ENCODE results near the gene STIMATE. TPM values are rescaled to one million over a fixed set of nuclear protein-coding genes. Genes with fewer than 3 reads are reported as not detected.

Gene STIMATE
- total and polyA plus RNA-seq, 2 of the 4 experiments (the other 2 are of a cell fraction): 10.6 to 17.8 TPM

DNA sequence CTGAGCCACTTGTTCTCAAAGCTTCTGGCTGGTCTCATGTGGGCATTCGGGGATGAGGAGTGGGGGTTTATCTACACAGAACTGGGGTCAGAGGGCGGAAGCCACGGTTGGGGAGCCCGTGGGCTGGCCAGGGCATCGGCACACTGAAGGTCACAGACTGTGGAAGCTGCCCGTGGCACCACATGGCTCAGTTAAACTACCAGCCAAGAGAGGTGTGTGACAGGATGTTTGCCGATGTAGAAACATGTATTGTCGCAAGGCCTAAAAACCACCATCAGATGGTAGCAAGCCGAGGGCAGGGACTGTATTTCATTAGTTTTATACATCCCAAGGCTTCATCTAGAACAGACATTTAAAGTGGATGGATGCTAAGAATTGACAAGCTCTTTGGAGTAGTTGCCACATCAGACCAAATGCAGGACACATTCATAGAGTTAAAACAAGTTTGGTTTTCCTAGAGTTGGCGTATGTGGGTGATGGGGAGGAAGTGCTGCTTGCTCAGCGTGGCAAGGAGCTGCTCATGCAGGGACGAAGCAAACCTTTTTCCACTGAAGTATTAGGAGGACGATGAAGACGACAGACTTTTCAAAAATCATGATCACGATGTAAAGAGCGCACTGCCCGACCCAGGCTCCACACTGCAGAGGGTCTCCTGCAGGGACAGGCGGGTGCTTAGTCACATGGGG, 52.9 kb downstream of the STIMATE start:
- no peak overlapping the region for H3K4me3 ChIP-seq (ENCODE audit: insufficient read depth, low read depth, low read length)
- no peak overlapping the region for H2AK9ac ChIP-seq (replicated peaks; ENCODE audit: low read depth, low read length, poor library complexity)
- peaks cover 18% of the 10 kb centered on the region for H3K36me3 ChIP-seq (ENCODE audit: control insufficient read depth, insufficient read depth, low read length)
- H2BK20ac ChIP-seq (ENCODE audit: low read depth, low read length): no peak overlapping the region
- ATAC-seq (ENCODE audit: low read depth) (no peak), DNase-seq (no peak)
- no peak overlapping the region for H3K4ac ChIP-seq (ENCODE audit: low read depth, low read length)
- no peak overlapping the region for H3K56ac ChIP-seq (ENCODE audit: extremely low read depth, insufficient read depth, low read length)
- no peaks in the 10 kb centered on the region; the same call in 1 of the 2 replicates for H4K20me1 ChIP-seq (ENCODE audit: insufficient read depth, low read length)
- no peak overlapping the region for H2BK120ac ChIP-seq (ENCODE audit: low read depth, low read length)
- peaks cover 4% of the 10 kb centered on the region; the same call in 1 of the 2 replicates for H3K9me1 ChIP-seq (ENCODE audit: insufficient read depth, low read length)
- dilution Hi-C loops (cut with HindIII; ENCODE audit: low sequenced_read_pairs, unreplicated experiment) (no loop called here), intact Hi-C loops (cut with micrococcal nuclease) (no loop called here), in situ Hi-C loops (cut with MboI; ENCODE audit: low sequenced_read_pairs) (no loop called here)
- no peak overlapping the region for H2AFZ ChIP-seq (replicated peaks; ENCODE audit: low read length, poor library complexity)
- no peak overlapping the region for H3K9ac ChIP-seq (ENCODE audit: low read depth, low read length)
- no peak for TF ChIP-seq BHLHE40 (IDR thresholded peaks at IDR 0.05; ENCODE audit: low read depth, low read length)
- TF ChIP-seq SMC3 (IDR thresholded peaks at IDR 0.05; ENCODE audit: low read depth, low read length): no peak
- TF ChIP-seq CHD1 (IDR thresholded peaks at IDR 0.05; ENCODE audit: low read depth, low read length): no peak
- no peak for TF ChIP-seq MXI1 (IDR thresholded peaks at IDR 0.05; ENCODE audit: borderline replicate concordance, low read depth, low read length)
- TF ChIP-seq MAFK (IDR thresholded peaks at IDR 0.05; ENCODE audit: low read depth, low read length): no peak
- no peak for TF ChIP-seq RCOR1 (IDR thresholded peaks at IDR 0.05; ENCODE audit: insufficient replicate concordance, low read length)
- H3K27me3 ChIP-seq (ENCODE audit: control insufficient read depth, insufficient read depth, low read length): no peaks in the 10 kb centered on the region
- no peak overlapping the region for H4K8ac ChIP-seq (ENCODE audit: low read depth in 2 of 2, low read length in 2 of 2)
- H3K27ac ChIP-seq (ENCODE audit: insufficient read depth, low read length): no peak overlapping the region
- no peak overlapping the region for H2BK15ac ChIP-seq (ENCODE audit: low read depth, low read length)
- ChIA-PET CTCF (no interaction called here), POLR2A (ENCODE audit: unreplicated experiment) (no interaction called here)
- no peaks in the 10 kb centered on the region for H3K9me3 ChIP-seq (ENCODE audit: control insufficient read depth, insufficient read depth, low read length)
- BruUV-seq (replicated peaks): no TSS peak
- no peak overlapping the region for H4K5ac ChIP-seq (ENCODE audit: low read depth, low read length)
- H3K4me1 ChIP-seq (ENCODE audit: control insufficient read depth, insufficient read depth, low read length): peaks cover 9% of the 10 kb centered on the region; the same call in 1 of the 2 replicates
- no peak overlapping the region for H2BK5ac ChIP-seq (ENCODE audit: low read depth, low read length, poor library complexity, severe bottlenecking)
- no peak overlapping the region for H3K23ac ChIP-seq (ENCODE audit: low read depth, low read length)
- H3K4me2 ChIP-seq (ENCODE audit: low read depth, low read length): no peak overlapping the region
- WGBS, 2 experiments (ENCODE audit: extremely low coverage in 2 of 2, insufficient read length in 1 of 2): 86% methylated on average over 3 of the region's 18 CpGs; no CpG with 5 or more reads in 1 of the 2 experiments
- H2AK5ac ChIP-seq (ENCODE audit: low read depth, low read length): no peak overlapping the region
- no peak overlapping the region for H3K18ac ChIP-seq (ENCODE audit: low read depth, low read length)
- no peaks in the 10 kb centered on the region; a peak in 1 of 4 replicates for H3K79me1 ChIP-seq (ENCODE audit: low read depth in 1 of 2, low read length in 2 of 2)
- H4K91ac ChIP-seq (ENCODE audit: insufficient read depth, low read depth, low read length): no peak overlapping the region
- H3K14ac ChIP-seq (replicated peaks; ENCODE audit: low read depth, low read length): no peak overlapping the region

Data from IMR-90 (cell line).